GM18868 (cell line): ENCODE results near the gene KAT6B.

Experiments used
- ATAC-seq: cut with Tn5 transposase; IDR thresholded peaks from one replicate; pipeline ENCODE4 v1.9.1; 2021; ENCODE audit warnings: mild to moderate bottlenecking, moderate library complexity; ENCODE audit not compliant: unreplicated experiment

Gene KAT6B

DNA sequence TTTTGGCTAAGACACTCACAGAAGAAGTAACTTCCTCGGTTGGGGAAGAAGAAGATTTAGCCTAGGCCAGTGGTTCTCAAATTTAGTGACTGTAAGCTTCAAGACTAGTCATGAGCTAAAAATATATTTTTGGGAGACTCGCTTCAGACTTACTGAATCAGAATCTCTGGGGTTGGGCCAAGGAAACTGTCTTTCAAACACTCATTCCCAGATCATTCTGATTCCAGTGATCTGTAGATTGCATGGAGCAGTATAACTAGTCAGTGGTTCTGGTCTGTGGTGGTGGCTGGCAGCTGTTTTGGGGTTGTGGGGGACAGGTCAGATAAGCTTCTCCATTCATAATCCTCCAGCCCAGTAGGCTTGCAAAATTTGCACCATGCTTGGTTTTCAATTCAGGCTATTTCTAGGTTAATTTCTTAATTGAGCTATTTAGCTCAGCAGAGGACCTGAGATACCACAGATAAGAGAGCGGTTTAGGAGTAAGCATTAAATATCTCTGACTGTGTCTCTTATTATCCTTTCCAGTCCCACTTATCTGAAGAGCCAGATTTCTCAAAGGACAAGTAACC is 3.8 kb upstream of the KAT6B start:
- no peak for ATAC-seq

DNA sequence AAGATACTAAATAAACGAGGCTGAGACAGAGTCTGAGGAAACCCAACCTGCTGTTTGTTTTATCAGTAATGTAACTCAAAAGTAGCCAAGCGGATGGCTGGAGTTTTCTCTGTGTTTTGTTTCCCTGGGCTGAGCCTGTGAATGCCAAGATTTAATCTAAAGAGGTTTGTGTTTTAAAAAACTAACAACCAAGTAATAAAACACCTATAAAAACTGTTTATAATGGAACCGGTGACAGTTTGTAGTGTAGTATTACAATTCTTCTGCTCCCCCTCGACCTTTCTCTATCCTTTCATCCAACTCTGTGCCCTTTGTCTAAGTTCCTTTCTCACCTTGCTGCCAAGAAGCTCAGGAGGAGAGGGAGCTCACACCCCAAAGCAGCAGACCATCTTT is 2.6 kb upstream of the KAT6B start:
- ATAC-seq, result no peak

DNA sequence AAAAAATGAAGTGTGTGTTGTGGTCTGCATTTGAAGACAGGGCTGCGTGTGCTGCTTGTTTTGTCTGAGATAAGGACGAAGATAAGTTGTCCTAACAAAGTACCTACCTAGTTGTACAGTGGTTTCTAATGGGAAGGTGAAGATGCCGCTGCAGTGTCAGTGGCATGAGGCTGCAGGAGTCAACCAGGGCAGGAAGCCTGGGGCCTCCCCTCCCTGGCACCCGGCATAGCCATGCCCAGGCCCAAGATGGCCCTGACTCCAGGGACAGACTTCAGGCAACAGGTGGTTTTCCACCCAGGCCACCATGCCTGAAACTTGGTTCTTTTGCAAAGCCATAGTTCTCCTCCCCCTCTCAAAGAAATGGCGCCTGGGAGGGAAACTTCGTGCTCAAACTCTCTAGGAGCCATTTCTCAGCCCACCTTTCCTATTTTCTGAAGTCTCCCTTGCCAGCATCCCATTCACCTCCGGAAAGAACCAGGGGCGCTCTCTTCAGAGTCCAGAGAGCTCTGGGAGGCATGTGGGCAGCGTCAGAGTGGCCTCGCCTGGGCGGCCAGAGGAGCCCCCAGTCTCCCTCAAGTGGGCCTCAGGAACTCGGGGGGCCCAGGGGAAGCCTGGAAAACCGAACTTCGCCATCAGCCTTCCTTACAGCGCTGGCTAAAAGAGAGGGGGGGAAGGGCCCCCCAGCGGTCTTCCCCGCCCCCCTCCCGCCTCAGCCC is 2.1 kb upstream of the KAT6B start:
- no peak for ATAC-seq

DNA sequence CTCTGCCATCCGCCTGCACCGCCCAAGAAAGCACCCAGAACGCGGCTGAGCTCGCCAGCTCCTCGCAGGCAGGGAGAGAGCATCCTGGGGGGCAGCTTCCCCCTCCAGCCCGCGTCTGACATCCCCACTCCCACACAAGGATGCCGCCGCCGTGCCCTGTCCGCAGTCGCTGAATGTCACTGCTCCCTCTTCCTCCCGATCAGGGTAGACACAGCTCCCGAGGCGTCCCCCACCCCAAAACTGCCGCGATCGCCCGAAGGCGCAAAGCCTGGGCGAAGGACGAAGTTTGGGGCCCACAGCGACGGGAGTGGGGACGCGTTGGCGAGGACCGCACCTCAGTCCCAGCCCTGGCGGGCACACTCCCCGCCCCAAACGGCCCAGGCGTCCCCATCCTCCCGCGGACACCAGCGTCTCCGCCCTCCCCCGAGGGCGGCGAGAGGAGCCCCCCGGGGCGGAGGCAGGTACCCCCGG is 1.5 kb upstream of the KAT6B start:
- ATAC-seq, result no peak

DNA sequence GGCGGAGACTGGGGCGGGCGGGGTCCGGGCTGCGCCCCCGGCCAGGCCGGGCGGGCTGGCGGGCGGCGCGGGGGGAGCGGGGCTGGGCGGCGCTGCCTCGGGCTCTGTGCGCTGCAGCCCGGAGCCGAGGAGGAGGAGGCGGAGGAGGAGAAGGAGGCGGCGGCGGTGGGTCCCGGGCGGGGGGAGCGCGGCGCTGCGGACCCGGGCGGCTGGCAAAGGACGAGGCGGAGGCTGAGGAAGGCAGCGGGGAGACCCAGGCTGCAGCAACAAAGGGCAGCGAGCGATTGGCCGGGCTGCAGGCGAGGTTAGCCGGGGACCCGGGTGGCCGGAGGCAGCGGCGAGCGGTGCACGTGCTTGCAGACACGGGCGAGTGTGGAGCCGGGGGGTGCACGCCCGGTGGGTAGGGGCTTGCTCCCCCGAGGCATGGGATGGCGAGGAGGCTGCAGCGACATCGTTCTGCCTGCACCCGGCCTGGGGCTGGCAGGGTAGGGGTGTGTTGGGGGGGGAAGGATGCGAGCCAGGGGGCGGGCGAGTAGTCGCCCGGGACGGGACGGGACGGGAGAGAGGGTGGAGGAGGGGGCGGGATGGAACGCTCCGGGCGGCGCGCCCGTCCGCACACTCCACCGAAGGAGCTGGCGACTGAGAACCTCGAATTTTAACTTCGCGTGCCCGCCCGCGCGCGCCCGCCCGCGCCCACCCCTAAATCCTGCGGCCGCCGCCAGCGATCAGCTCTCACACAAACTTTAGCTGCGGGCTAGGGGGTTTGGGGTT is 844 bp upstream of the KAT6B start:
- ATAC-seq, result peak; percentile 0

DNA sequence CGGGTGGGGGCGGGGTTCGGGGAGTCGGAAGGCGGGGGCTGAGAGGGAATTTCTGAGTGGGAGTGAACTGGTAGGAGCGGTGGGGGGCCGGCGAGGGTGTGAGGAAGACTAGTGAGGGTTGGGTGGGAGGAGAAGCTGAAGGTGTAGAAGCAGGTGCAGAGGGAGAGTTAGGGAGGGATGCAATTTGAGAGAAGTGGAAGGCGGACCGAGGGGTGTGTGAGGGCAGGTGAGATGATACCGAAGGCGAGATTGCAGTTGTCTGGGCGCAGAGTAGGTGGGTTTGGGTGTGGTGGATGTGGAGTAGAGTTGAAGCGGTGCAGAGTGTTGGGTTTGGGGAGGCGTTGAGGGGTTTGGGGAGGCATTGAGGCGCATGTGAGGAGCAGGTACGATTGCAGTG is 643 bp downstream of the KAT6B start:
- ATAC-seq, result no peak

DNA sequence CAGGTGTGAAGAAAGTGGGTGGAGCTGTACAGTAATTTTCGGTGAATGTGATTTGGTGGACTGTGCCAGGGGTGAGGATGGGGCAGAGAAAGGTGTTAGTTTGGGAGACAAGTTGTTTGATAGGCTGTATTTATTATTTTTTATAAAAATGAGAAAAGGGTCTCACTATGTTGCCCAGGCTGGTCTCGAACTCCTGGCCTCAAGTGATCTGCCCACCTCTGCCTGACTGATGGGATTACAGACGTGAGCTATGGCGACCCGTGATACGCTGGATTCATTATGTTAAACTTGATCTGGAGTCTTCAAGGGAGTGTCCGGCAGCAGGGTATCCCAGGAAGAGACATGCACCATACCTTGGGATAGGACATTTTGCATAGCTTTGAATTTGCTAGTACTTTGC is 1.3 kb downstream of the KAT6B start:
- ATAC-seq, result no peak

DNA sequence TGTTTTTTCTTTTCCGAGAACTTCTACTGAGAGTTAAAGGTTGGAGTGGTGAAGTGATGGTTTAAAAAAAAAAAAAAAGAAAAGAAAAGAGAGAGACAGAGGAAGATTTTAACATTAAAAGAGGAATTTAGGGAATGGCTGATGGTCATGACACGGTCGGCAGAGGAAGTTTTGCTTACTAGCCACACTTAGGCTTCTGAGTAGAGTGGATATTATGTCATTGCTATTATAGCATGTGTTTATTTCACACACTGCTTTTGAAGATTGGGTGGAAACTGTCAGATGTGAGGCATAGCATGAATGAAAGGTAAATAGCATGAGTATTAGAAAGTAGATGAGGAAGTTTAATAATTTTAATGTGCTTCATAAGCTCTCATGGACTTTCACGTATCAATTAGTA is 2.5 kb downstream of the KAT6B start:
- ATAC-seq, result no peak

DNA sequence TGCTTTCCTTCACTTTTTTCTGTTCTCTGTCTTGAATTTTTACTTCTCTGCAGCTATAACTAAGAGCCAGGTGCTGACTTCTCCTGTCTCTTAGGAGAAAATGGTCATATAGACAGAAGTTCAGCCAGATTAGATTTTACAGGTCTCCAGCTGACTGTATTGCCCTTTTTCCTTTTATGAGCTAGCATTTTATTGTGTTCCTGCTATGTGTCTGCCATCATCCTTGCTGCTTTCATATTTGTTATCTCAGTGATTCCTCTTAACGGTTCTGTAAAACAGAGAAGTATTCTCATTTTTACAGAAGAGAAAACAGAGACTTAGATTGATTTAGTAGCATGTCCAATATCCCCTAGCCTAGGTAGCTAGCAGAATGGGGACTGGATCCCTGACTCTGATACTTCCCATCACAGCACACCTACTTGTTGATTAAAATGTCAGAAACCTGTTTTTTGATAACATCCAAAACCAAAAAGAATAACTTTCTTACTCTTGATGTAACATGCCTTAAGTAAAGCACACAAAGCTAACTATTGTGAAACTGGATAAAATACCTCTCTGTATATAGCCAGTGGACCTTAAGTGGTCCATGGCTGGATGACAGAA is 5.2 kb downstream of the KAT6B start:
- no peak for ATAC-seq

DNA sequence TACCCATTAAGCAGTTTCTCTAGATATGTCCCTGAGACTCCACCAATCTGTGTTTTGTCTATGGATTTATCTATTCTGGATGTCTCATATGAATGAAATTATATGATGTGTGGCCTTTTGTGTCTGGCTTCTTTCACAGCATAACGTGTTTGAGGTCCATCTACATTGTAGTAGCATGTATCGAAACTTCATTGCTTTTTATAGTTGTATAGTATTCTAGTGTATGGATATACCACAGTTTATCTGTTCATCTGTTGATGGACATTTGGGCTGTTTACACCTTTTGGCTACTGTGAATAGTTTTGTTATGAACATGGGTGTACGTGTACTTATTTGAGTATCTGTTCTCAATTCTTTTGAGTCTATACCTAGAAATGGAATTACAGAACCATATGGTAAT is 9.6 kb downstream of the KAT6B start:
- ATAC-seq, result no peak

DNA sequence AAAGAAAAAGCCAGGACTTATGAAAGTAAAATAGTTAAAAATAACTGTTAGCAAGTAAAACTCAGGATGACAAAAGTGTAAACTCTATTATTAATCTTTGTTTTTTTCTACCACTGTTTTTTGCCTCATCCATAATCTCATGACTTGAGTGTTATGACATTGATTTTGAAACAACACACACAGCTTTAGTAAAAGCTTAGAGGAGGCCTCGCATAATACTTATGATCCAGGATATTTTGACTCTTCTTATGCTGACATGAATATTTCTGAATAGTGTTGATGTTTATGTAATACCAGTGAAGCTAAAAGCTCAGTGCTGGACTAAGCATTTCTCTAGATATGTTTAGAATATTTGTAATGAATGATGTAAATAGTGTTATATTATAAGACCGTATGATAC is 10.5 kb downstream of the KAT6B start:
- ATAC-seq, result no peak

DNA sequence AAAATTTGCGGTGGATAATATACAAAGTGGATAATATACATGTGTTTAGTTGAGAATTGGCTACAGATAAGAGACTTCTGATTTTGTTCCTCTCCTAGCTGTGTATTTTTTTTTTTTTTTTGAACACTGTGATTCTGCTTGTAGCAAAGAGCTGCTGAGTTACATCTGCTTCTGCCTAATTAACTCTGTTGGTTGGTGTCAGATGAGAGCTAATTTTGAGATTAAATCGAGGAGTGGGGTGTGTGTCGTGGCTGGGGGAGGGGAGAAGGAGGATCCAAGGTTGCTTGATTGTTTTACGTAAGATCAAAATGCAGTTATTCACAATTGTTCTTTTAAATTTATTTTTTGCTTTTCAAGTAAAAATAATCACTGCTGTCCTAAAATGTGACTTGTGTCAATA is 11.3 kb downstream of the KAT6B start:
- ATAC-seq, result no peak

DNA sequence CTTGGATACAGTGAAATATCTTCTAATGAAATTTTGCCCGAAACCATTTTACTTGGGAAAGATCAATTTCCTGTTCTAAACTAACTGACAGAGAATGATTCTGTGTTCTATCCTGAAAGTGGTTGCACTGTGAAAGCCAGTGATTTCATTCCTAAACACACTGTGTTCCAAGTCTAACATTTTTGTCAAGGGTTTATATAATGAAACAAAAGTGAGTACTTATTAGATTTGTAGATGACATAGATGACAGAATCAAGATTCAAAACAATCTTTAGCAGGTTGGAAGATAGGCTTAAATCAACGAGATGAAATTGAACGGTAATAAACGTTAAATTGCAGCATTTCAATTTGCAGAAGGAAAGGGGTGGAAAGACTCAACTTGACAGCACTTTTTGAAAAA is 13.3 kb downstream of the KAT6B start:
- ATAC-seq, result no peak

DNA sequence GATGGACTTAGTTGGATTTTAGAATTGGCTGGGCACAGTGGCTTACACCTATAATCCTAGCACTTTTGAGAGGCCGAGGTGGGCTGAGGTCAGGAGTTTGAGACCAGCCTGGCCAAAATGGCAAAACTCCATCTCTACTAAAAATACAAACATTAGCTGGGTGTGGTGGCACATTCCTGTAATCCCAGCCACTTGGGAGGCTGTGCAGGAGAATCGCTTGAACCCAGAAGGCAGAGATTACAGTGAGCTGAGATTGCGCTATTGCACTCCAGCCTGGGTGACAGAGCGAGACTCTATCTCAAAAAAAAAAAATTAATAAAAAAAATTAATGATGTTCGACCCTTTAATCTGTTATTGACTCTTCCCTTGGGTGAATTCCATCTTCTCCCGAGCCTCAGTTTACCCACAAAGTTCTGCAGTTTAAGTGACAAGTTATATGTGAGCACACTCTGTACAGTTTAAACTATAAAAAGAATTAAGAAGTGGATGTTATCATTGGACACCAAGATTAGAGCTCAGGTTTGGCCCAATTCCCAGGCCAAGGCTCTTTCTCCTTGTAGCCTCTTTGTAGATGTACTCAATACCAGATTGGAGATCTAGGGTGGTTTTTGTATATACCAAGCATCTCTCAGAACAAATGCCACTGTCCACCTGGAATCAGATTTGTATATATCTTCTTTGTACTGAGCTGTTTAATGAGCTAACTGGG is 15.0 kb downstream of the KAT6B start:
- ATAC-seq, result no peak

DNA sequence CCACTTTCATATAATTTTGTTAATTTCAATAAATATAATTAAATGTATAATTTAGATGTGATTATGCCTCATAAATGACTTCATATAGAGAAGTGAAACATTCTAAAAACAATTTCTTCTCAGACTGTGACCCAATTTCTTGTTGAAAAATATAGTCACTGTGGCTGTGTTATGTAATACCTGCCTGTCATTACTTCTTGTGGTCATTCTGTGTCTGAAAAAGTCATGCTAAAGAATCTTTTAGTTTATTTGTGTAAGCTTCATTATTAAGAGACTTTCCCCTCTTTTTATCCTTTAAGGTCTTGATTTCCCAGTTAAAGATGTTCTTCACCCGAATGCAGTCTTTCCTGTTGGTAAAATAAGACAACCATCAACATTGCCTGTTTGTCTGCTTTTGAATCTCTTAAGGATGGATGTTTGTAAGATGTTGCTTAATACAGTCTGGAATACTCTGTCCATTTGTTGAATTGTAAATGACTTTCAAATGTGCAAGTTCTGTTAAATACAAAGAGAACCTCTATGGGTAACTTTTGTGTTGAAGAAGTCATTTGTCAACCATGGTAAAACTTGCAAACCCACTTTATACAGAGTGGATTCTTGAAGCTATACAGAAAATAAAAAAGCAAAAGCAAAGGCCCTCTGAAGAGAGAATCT is 16.0 kb downstream of the KAT6B start:
- no peak for ATAC-seq

DNA sequence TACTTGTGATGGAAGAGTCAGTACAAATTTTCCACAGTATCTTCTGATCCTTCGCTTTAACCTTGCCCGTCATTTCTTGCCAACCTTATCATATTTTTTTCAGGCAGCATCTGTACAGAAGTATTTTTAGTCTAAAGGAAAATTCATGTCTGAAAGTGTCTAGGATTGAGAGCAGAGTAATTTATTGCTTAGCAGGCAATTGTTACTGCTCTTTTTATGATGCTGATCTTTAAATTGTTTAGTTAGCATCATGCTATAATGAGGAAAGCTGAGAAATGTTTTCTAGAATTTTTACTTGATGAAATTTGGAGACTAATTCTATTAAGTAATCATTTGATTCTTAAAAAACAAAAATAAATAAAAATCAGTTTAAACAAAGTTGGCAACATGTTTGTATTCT is 20.6 kb downstream of the KAT6B start:
- ATAC-seq, result no peak

DNA sequence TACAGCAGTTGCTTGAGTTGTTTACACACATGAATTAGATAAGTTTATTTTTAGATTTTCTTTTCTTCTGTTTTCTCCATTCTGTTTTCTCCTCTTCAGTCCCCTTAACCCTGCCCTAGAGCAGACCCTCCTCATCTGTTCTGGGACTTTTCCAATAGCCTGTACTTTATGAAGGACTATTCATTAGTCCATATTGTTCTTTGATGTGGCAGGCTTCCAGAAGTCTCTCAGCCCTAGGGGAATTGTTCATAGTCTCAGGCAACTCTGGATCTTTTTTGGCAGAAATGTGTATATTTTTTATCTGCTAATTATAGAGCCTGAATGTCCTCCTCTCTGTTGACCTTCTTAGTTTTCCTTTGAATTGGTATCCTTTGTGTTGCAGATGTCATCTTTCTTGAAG is 25.4 kb downstream of the KAT6B start:
- ATAC-seq, result no peak

DNA sequence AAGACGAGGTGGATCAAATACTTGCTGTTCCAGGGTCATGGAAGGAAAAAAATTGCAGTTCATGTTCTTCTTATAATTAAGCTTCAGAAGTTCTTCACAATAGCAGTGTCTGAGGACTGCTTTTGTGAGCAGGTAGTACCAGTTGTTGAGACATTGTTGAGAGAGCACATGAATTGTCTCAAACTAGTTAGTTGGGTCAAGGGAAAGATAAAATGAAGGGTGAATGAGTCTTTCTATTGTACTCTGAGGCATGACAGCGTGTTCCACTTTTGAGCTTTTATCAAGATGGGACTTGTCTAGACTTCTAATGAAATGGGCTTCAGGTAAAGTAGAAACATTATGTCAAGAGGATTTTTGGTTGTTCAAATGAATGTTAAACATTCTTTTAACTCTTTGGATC is 26.0 kb downstream of the KAT6B start:
- no peak for ATAC-seq

DNA sequence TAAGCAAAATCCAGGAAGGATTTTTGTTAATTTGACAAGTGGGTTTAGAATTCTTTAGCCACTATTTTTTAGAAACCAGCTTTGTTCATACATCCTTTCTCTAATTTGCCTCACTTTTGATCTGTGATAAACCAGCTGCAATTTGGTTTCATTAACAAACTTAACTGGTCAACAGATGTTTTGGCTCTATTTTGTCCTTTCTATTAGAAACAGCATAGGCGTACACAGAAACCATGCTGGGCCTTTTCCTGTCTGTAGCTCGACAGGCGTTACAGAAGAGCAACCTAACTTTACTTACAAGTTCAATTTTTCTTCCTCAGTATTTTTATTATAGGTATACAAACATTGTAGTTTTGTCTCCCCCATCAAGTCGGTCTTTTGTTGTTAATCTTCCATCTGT is 28.2 kb downstream of the KAT6B start:
- ATAC-seq, result peak; percentile 14

DNA sequence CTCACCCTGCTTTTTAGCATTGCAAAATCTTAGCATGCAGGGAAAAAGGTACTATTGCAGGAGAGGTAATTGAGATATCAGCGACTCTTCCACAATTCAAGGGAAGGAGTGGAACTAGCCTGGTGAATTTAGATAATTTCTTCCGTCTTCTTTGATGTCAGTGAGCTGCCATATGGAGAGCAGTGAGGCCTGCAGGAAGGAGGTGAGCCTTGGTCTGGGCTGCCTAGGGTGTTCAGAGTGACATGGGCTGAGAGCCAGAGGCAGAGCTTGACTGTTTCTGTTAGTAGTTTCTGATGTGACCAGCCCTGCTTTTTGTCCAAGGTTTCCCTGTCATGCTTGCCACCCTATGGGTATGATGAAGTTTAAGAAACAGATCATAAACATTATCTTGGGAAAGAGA is 28.6 kb downstream of the KAT6B start:
- ATAC-seq, result peak; percentile 60

DNA sequence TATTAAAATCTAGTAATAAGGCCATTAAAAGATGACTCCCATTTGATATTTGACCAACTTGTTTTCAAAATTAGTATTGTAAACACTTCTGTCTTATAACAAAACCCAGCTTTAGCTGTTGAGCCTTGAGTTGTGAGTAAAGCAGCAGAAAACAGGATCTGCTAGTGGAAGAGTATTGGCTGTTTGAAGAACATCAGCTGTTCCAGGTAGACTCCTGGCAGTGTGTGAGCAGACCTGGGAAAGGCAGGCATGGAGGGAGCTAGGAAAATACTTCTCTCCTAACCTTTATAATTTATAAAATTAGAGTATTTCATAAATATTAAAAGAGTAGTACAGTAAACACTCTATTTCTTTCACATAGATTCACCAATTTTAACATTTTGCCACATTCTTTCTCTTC is 29.0 kb downstream of the KAT6B start:
- no peak for ATAC-seq
